GM12878 (cell line): ENCODE data around the gene KRTAP2-1. TPM values are rescaled to one million over a fixed set of nuclear protein-coding genes. Genes with fewer than 3 reads are reported as not detected.

Experiments
- ATAC-seq: fragments of 200-7000 bp; cut with Tn5 transposase; 3 replicates; pipeline ENCODE4 v1.9.1; 2020; ENCODE audit warnings: mild to moderate bottlenecking, moderate library complexity
- BruUV-seq: library from RNA; stranded (reverse); fragments of 400-500 nt; replicated peaks from 2 replicates; lab custom pipeline; 2021; lab: Mats Ljungman, UMichigan
- CTCF ChIA-PET: fragments of 300-600 bp; sonication (Branson Sonifier 250); formaldehyde crosslinking; extraction: SDS; loops from one replicate; lab custom pipeline; 2021; ENCODE audit warnings: inconsistent platforms; lab: Yijun Ruan, JAX
- POLR2A ChIA-PET: fragments of 350-600 bp; formaldehyde crosslinking; extraction: SDS; loops from one replicate; lab custom pipeline; 2021; ENCODE audit warnings: inconsistent platforms; lab: Charles Lee
- RAD21 ChIA-PET: fragments of 300-600 bp; sonication (Branson Sonifier 250); formaldehyde crosslinking; loops from one replicate; lab custom pipeline; 2023; ENCODE audit warnings: antibody characterized with exemption; ENCODE audit not compliant: unreplicated experiment; lab: Charles Lee
- SMC1A ChIA-PET: fragments of 300-600 bp; sonication (Branson Sonifier 250); formaldehyde crosslinking; loops from one replicate; lab custom pipeline; 2023; ENCODE audit not compliant: unreplicated experiment, uncharacterized antibody; lab: Charles Lee
- DNase-seq: peaks from one replicate; pipeline ENCODE4 v3.0.0-alpha.2; 2011; ENCODE audit warnings: low read depth, low spot score
- FAIRE-seq: peaks from 3 replicates; lab custom pipeline; 2011; peaks lifted over from hg19 to GRCh38; lab: Jason Lieb, UNC
- H2AFZ ChIP-seq: 2 replicates; pipeline ENCODE4 v1.6.0; 2011; ENCODE audit warnings: low read depth, low read length, control low read depth; ENCODE audit not compliant: control insufficient read depth
- H3K27ac ChIP-seq: 2 replicates; pipeline ENCODE4 v1.5.1; 2011; ENCODE audit warnings: control low read depth; ENCODE audit not compliant: control insufficient read depth, insufficient read depth
- H3K27me3 ChIP-seq, 2 experiments: replicated peaks in 1 of 2; 2 replicates each; pipeline versions ENCODE4 v1.6.0 to v1.6.1; 2011; ENCODE audit warnings: low read length in 1 of 2; ENCODE audit not compliant: control insufficient read depth in 2 of 2, insufficient read depth in 2 of 2
- H3K36me3 ChIP-seq, 2 experiments: 2 replicates each; pipeline ENCODE4 v1.5.1; 2011; ENCODE audit warnings: low read length in 1 of 2; ENCODE audit not compliant: control insufficient read depth in 2 of 2, insufficient read depth in 2 of 2
- H3K4me1 ChIP-seq: 2 replicates; pipeline ENCODE4 v1.6.1; 2011; ENCODE audit warnings: mild to moderate bottlenecking, low read length, moderate library complexity, mixed read lengths; ENCODE audit not compliant: control insufficient read depth, insufficient read depth
- H3K4me2 ChIP-seq: 2 replicates; pipeline ENCODE4 v1.6.0; 2011; ENCODE audit warnings: control low read depth; ENCODE audit not compliant: control insufficient read depth, insufficient read depth
- H3K4me3 ChIP-seq: fragments of 200-600 bp; sonication (generic); 2 replicates; pipeline ENCODE4 v1.5.1; 2016
- H3K79me2 ChIP-seq: 2 replicates; pipeline ENCODE4 v1.6.0; 2011; ENCODE audit warnings: low read length; ENCODE audit not compliant: control insufficient read depth, insufficient read depth
- H3K9ac ChIP-seq: 2 replicates; pipeline ENCODE4 v1.8.0; 2011; ENCODE audit warnings: low read length, control low read depth, mixed read lengths; ENCODE audit not compliant: control insufficient read depth, insufficient read depth
- H3K9me3 ChIP-seq: replicated peaks from 3 replicates; pipeline ENCODE4 v1.5.1; 2011; ENCODE audit warnings: mild to moderate bottlenecking, low read length; ENCODE audit not compliant: control insufficient read depth, insufficient read depth
- H4K20me1 ChIP-seq: 2 replicates; pipeline ENCODE4 v1.6.0; 2011; ENCODE audit not compliant: control insufficient read depth, insufficient read depth
- ATF7 ChIP-seq: fragments of 450-650 bp; IDR thresholded peaks from 2 replicates; pipeline ENCODE4 v1.6.1; 2016; ENCODE audit warnings: low read depth, mild to moderate bottlenecking
- BMI1 ChIP-seq: fragments of 450-650 bp; IDR thresholded peaks from 2 replicates; pipeline ENCODE4 v1.6.1; 2016; ENCODE audit warnings: mild to moderate bottlenecking, moderate library complexity, borderline replicate concordance
- CREB1 ChIP-seq: IDR thresholded peaks from 2 replicates; pipeline ENCODE4 v1.6.1; 2012; ENCODE audit warnings: low read depth, mild to moderate bottlenecking, inconsistent platforms
- CTCF ChIP-seq, 3 experiments: IDR thresholded peaks in 2 of 3; conservative IDR thresholded peaks in 1 of 3; 2 replicates each; pipeline ENCODE4 v1.5.1; 2011; ENCODE audit warnings: low read depth in 3 of 3, low read length in 3 of 3, mild to moderate bottlenecking in 3 of 3, control low read depth in 2 of 3, moderate library complexity in 2 of 3, inconsistent platforms in 1 of 3, mixed read lengths in 1 of 3; ENCODE audit not compliant: control insufficient read depth in 2 of 3, insufficient read depth in 1 of 3; ENCODE audit errors: extremely low read depth in 1 of 3
- EZH2 ChIP-seq: IDR thresholded peaks from 2 replicates; pipeline ENCODE4 v1.6.1; 2012; ENCODE audit warnings: low read depth, mild to moderate bottlenecking, control low read depth, inconsistent platforms, low read length, borderline replicate concordance; ENCODE audit not compliant: control insufficient read depth
- GABPA ChIP-seq: IDR thresholded peaks from 2 replicates; pipeline ENCODE4 v1.6.1; 2014; ENCODE audit warnings: antibody characterized with exemption, low read depth, mild to moderate bottlenecking, inconsistent platforms
- LARP7 ChIP-seq: fragments of 450-650 bp; IDR thresholded peaks from 2 replicates; pipeline ENCODE4 v1.6.1; 2017; ENCODE audit warnings: mild to moderate bottlenecking
- NR2C2 ChIP-seq: IDR thresholded peaks from 2 replicates; pipeline ENCODE4 v1.6.1; 2011; ENCODE audit warnings: borderline replicate concordance, low read depth; ENCODE audit not compliant: control insufficient read depth, insufficient read length
- WGBS: methylation state at CpG from one replicate; pipeline ENCODE4 v1.1.6; 2016; ENCODE audit warnings: low lambda C conversion rate; ENCODE audit not compliant: insufficient replicate concordance, insufficient coverage; ENCODE audit errors: missing lambda C conversion rate; 5-methylcytosine and 5-hydroxymethylcytosine counted together
- in situ Hi-C: fragments of 300-500 bp; cut with MboI; formaldehyde crosslinking; loops from 9 replicates; pipeline ENCODE4 v1.14.3; 2018; ENCODE audit warnings: mixed read lengths
- intact Hi-C: fragments of 100-400 bp; cut with micrococcal nuclease; formaldehyde crosslinking; loops from one replicate; pipeline ENCODE4 v1.14.2; 2022; ENCODE audit not compliant: unreplicated experiment
- polyA plus RNA-seq, 11 experiments: library from polyadenylated mRNA; depleted of rRNA in 4 of 11; unstranded in 6 of 11; stranded (reverse) in 5 of 11; fragments of >200 nt; fragmentation: Nextera tagmentation in 4 of 11; fragmentation: Illumina TruSeq in 1 of 11; extraction: Ambion mirVana in 4 of 11; extraction: Trizol in 1 of 11; gene quantifications; 1 replicate in 1 of 11; 2 replicates in 10 of 11; pipeline versions ENCODE4 v1.2.1 to v1.2.3, GENCODE V29; 2011 to 2016; ENCODE audit warnings: inconsistent platforms in 2 of 11, missing spikeins in 2 of 11, low read depth in 1 of 11
- total RNA-seq, 4 experiments: library from RNA; depleted of rRNA in 3 of 4; stranded (reverse); fragments of >200 nt in 3 of 4; fragmentation: Illumina TruSeq in 1 of 4; extraction: Trizol in 1 of 4; gene quantifications; 2 replicates each; pipeline versions ENCODE4 v1.2.1 to v1.2.3, GENCODE V29; 2013 to 2021
- TF ChIP-seq, protein P1 (sequence below): fragments of 450-650 bp; conservative IDR thresholded peaks from 2 replicates; pipeline ENCODE4 v1.6.1; 2017; ENCODE audit warnings: mild to moderate bottlenecking, moderate library complexity
- TF ChIP-seq, protein P2 (sequence below): fragments of 150-350 bp; IDR thresholded peaks from 2 replicates; pipeline ENCODE4 v1.6.1; 2016; ENCODE audit warnings: low read depth, low read length
- TF ChIP-seq, protein P3 (sequence below): IDR thresholded peaks from 2 replicates; pipeline ENCODE4 v1.6.1; 2011; ENCODE audit warnings: low read depth, low read length, improper control_type of control experiment, borderline replicate concordance
- TF ChIP-seq, protein P4 (sequence below): fragments of 450-650 bp; IDR thresholded peaks from 2 replicates; pipeline ENCODE4 v1.6.1; 2017; ENCODE audit warnings: mild to moderate bottlenecking

Gene KRTAP2-1
- total and polyA plus RNA-seq, 10 of the 15 experiments (the other 5 are each of a cell fraction or from before 2014, with no cell fraction given) = not detected

DNA sequence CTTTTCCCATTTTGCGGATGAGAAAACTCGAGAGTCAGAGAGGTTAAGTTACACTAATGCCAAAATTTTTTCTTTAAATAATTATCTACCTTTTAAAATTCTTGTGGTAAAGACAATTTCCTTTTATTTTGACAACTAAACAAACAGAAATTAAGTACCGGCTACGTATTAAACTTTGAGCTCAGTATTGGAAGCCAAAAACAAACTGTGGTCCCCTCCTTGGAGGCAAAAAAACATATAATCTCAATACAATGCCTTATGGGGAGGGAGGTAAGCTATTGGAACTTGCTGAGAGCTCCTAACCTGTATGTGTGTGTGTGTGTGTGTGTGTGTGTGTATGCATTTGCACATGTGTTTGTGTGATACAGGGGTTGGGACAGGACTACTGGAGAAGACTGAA lies 16.3 kb upstream of the KRTAP2-1 start (continued):
- TF ChIP-seq, protein P1, sequence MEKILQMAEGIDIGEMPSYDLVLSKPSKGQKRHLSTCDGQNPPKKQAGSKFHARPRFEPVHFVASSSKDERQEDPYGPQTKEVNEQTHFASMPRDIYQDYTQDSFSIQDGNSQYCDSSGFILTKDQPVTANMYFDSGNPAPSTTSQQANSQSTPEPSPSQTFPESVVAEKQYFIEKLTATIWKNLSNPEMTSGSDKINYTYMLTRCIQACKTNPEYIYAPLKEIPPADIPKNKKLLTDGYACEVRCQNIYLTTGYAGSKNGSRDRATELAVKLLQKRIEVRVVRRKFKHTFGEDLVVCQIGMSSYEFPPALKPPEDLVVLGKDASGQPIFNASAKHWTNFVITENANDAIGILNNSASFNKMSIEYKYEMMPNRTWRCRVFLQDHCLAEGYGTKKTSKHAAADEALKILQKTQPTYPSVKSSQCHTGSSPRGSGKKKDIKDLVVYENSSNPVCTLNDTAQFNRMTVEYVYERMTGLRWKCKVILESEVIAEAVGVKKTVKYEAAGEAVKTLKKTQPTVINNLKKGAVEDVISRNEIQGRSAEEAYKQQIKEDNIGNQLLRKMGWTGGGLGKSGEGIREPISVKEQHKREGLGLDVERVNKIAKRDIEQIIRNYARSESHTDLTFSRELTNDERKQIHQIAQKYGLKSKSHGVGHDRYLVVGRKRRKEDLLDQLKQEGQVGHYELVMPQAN = no peak
- TF ChIP-seq BMI1 = no peak
- TF ChIP-seq, all 136 proteins: peak for 0

DNA sequence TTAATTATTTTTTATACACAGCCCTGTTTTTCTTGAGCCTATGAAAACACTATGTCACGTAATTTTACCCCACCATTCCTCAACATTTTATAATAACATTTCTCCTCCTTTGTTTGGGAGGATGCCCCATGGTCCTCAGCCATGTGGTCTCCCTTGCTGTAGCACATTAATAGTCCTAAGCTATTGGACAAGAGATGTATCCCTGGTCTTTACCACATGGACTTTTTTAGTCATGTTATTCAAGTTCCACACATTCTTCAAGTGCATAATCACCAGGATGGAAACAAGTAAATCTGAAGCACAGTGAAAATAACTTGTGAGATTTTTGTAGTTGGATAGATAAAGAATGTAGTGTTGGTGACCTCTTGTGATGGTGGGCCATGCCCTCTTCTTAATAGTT lies 14.8 kb upstream of the KRTAP2-1 start:
- RAD21 ChIA-PET = no interaction called here
- no peak overlapping the region for H2AFZ ChIP-seq
- SMC1A ChIA-PET = no interaction called here
- no peaks in the 10 kb centered on the region for H4K20me1 ChIP-seq
- no peak for FAIRE-seq
- in situ Hi-C loops (no loop called here), intact Hi-C loops (no loop called here)
- no peaks in the 10 kb centered on the region for H3K79me2 ChIP-seq
- POLR2A ChIA-PET = no interaction called here
- 0% methylated on average over 1 of the region's 1 CpG for WGBS
- no peaks in the 10 kb centered on the region for H3K9me3 ChIP-seq
- no peak overlapping the region for H3K4me3 ChIP-seq
- CTCF ChIA-PET = no interaction called here
- H3K27ac ChIP-seq = no peak overlapping the region
- H3K27me3 ChIP-seq = no peaks in the 10 kb centered on the region; a peak in 1 of 4 replicates
- H3K4me1 ChIP-seq = no peaks in the 10 kb centered on the region
- DNase-seq = no peak
- H3K36me3 ChIP-seq = no peaks in the 10 kb centered on the region
- H3K4me2 ChIP-seq = no peak overlapping the region
- no peak for ATAC-seq
- BruUV-seq = no TSS peak
- no peak overlapping the region for H3K9ac ChIP-seq
- TF ChIP-seq LARP7 = no peak
- TF ChIP-seq, protein P2, sequence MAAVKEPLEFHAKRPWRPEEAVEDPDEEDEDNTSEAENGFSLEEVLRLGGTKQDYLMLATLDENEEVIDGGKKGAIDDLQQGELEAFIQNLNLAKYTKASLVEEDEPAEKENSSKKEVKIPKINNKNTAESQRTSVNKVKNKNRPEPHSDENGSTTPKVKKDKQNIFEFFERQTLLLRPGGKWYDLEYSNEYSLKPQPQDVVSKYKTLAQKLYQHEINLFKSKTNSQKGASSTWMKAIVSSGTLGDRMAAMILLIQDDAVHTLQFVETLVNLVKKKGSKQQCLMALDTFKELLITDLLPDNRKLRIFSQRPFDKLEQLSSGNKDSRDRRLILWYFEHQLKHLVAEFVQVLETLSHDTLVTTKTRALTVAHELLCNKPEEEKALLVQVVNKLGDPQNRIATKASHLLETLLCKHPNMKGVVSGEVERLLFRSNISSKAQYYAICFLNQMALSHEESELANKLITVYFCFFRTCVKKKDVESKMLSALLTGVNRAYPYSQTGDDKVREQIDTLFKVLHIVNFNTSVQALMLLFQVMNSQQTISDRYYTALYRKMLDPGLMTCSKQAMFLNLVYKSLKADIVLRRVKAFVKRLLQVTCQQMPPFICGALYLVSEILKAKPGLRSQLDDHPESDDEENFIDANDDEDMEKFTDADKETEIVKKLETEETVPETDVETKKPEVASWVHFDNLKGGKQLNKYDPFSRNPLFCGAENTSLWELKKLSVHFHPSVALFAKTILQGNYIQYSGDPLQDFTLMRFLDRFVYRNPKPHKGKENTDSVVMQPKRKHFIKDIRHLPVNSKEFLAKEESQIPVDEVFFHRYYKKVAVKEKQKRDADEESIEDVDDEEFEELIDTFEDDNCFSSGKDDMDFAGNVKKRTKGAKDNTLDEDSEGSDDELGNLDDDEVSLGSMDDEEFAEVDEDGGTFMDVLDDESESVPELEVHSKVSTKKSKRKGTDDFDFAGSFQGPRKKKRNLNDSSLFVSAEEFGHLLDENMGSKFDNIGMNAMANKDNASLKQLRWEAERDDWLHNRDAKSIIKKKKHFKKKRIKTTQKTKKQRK = no peak
- TF ChIP-seq, protein P3, sequence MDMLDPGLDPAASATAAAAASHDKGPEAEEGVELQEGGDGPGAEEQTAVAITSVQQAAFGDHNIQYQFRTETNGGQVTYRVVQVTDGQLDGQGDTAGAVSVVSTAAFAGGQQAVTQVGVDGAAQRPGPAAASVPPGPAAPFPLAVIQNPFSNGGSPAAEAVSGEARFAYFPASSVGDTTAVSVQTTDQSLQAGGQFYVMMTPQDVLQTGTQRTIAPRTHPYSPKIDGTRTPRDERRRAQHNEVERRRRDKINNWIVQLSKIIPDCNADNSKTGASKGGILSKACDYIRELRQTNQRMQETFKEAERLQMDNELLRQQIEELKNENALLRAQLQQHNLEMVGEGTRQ = no peak
- TF ChIP-seq GABPA = no peak
- TF ChIP-seq, protein P4, sequence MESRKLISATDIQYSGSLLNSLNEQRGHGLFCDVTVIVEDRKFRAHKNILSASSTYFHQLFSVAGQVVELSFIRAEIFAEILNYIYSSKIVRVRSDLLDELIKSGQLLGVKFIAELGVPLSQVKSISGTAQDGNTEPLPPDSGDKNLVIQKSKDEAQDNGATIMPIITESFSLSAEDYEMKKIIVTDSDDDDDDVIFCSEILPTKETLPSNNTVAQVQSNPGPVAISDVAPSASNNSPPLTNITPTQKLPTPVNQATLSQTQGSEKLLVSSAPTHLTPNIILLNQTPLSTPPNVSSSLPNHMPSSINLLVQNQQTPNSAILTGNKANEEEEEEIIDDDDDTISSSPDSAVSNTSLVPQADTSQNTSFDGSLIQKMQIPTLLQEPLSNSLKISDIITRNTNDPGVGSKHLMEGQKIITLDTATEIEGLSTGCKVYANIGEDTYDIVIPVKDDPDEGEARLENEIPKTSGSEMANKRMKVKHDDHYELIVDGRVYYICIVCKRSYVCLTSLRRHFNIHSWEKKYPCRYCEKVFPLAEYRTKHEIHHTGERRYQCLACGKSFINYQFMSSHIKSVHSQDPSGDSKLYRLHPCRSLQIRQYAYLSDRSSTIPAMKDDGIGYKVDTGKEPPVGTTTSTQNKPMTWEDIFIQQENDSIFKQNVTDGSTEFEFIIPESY = no peak
- no peak for TF ChIP-seq CREB1
- TF ChIP-seq NR2C2 = no peak
- no peak for TF ChIP-seq ATF7
- TF ChIP-seq CTCF (IDR thresholded peaks at IDR 0.05 in 2 of 3, conservative IDR thresholded peaks at IDR 0.05 in 1 of 3; ENCODE audit: control insufficient read depth in 2 of 3, extremely low read depth in 1 of 3, insufficient read depth in 1 of 3, low read depth in 3 of 3, low read length in 3 of 3) = no peak
- no peak for TF ChIP-seq EZH2
